GM21528 (cell line): ENCODE results near the gene SLC39A7.

Experiments
- ATAC-seq: cut with Tn5 transposase; IDR thresholded peaks from one replicate; pipeline ENCODE4 v1.9.1; 2021; ENCODE audit warnings: mild to moderate bottlenecking, moderate library complexity; ENCODE audit not compliant: unreplicated experiment, low FRiP score

SLC39A7 gene

DNA sequence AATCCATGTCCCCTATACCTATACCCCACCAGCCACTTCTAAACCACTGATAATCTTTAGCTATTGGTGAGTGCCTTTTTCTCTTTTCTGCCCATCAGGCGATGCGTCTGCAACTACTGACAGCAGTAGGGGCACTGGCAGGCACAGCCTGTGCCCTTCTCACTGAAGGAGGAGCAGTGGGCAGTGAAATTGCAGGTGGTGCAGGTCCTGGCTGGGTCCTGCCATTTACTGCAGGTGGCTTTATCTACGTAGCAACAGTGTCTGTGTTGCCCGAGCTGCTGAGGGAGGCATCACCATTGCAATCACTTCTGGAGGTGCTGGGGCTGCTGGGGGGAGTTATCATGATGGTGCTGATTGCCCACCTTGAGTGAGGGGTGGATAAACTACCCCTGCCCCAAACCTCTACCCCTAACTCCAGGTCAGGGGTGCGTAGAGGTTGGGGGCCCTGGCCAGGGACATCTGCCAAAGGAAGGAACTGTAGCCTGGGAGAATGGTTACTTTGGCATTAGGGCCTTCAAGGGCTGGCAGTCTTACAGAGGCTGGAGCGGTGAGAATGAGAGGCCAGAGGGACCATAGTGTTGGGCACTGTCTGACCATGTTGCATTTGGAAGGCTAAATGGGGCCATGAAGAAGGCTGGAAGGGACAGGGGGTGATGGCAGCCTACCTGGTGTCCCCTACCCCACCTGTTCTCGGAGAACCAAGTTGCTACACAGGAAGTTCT is 2.9 kb downstream of the SLC39A7 start:
- ATAC-seq, result no peak

DNA sequence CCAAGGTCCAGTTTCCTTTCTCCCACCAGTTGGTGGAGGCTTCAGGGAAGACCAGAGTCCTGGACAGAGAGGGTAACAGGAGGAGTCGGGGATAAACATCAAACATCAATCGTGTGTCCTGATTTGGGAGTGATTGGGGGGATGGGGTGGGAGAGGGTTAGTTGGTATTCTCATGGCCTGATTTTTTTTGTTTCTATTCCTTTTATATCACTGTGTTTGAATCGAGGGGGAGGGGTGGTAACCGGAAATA is 3.4 kb downstream of the SLC39A7 start:
- no peak for ATAC-seq

DNA sequence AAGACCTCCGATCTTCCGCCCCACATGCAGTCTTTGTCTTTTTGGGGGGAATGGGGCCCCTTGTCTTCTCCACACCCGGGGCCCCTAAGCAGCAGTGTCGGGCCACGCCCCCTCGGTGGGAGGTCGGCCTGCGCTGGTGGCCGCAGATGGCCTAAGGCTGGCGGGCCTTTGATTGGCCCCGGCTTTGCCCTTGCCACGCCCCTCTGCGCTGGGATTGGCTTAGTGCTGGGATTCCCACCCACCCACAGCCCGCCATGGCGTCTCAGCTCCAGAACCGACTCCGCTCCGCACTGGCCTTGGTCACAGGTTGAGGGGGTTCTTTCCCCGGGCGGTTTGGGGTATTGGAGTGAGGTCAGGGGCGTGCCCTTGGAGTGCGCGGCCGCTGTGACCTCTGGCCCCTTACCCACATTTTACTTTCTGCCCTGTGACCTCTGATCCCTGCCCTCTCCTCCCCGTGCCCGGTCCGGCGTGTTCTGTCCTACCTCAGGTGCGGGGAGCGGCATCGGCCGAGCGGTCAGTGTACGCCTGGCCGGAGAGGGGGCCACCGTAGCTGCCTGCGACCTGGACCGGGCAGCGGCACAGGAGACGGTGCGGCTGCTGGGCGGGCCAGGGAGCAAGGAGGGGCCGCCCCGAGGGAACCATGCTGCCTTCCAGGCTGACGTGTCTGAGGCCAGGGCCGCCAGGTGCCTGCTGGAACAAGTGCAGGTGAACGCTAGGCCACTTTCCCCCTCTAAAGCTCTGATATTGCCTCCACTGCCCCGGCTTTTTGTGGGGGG is 3.9 kb downstream of the SLC39A7 start, which contains the start of gene HSD17B8:
HSD17B8 (plus strand) TSS at position 241 of the 776 bp plus-strand sequence; CDS start at position 255, 14 bp downstream.
- ATAC-seq, result no peak

DNA sequence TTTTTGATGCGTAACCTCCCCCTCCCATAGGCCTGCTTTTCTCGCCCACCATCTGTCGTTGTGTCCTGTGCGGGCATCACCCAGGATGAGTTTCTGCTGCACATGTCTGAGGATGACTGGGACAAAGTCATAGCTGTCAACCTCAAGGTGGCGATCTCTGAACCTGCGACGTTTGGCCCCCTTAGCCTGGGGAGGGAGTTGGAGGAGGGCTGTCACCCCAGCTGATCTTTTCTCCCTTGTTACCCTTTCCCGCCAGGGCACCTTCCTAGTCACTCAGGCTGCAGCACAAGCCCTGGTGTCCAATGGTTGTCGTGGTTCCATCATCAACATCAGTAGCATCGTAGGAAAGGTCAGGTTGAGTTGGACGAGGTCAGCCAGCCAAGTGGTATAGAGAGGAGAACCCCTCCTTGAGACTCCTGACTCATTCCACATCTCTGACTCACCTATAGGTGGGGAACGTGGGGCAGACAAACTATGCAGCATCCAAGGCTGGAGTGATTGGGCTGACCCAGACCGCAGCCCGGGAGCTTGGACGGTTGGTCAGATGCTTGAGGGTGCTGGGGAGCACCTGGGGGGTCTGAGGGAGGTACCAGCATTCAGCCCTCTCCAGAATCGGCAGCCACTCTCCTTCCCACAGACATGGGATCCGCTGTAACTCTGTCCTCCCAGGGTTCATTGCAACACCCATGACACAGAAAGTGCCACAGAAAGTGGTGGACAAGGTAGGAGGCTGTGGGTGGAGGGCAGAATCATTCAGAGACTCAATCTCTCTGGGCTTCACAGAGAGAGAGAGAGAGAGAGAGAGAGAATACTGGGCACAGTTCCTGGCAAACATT is 4.7 kb downstream of the SLC39A7 start:
- ATAC-seq, result no peak

DNA sequence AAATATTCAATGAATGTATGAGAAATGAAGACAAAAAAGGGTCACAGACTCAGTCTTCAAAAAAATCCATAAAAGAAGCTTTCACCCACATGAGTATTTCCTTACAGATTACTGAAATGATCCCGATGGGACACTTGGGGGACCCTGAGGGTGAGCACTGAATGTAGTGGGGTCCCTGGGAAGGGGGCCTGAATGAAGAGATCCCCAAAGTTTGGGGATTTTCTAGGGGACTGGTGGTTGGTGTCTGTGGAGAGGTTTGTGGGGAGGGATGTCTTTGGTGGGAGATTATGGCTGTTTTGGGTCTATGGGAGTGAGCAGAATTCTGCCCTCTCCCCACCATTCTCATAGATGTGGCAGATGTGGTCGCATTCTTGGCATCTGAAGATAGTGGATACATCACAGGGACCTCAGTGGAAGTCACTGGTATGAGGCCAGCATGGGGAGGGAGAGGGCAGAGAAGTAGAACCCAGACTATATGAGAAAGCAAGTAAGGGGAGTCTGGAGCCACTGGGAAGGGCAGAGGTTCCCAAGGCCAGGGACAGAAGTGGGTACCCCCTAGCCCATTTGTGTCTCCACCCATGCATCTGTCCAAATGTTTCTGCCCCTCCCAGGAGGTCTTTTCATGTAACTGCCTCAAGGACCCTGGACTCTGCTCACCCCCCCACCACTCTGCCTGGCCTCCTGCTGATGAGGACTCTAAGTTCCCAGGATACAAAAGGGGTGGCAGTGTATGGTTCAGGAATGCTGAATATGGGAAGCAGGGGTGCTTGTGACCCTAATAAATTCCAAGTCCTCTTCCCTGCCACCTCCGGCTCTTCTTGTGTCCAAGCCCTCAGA is 5.6 kb downstream of the SLC39A7 start:
- ATAC-seq, result no peak

DNA sequence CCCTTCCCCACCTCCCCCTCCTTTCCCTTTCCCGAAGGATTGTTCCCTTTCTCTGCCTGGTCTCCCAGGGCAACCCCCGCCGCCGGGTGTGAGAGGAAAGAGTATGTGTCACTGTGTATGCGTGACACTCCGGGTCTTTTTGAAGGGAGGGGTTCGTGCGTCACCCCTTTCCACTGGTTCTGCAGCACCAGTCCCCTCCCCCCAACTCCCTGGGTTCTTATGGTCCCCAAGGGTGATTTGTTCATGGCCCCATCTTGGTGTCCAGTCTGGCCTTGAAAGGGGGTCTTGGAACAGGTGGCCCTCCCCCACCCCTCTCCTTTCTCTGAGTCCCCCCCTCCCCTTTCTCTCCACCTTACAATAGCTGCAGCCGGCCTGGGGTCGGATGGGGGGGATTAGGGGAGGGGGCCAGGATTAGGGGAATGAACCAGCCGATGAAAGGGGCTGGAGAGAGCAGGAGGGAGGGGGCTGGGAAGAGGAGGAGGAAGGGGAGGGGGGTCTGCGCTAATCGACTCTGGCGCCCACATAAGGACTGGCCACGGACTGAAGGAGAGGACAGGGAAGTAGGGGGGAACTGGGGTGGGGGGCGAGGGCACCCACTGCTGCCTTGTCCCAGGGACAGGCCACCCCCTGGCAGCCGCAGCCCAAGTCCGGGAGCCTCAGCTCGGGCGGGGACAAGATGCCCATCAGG is 6.3 kb downstream of the SLC39A7 start:
- ATAC-seq, result no peak

DNA sequence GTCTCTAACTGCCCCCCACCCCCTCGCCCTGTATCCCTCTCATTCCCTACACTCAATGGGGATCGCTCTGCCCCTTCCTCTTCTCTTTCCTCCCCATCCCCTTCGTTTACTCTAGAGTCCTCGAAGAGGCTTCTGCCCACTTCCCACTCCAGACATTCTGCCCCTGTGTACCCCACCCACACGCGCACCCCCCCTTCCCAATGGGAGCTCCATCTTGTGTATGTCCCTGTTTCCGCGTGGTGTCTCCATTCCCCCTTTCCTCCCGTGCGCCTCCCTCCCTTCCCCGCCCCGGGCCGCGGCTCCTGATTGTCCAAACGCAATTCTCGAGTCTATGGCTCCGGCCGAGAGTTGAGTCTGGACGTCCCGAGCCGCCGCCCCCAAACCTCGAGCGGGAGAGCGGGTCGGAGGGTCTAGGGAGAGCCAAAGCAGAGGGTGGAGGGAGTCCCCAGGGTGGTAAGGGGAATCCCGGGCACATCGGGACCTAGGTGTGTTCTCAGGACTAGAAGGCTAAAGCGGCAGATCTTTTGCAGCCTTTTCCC is 7.0 kb downstream of the SLC39A7 start:
- no peak for ATAC-seq

DNA sequence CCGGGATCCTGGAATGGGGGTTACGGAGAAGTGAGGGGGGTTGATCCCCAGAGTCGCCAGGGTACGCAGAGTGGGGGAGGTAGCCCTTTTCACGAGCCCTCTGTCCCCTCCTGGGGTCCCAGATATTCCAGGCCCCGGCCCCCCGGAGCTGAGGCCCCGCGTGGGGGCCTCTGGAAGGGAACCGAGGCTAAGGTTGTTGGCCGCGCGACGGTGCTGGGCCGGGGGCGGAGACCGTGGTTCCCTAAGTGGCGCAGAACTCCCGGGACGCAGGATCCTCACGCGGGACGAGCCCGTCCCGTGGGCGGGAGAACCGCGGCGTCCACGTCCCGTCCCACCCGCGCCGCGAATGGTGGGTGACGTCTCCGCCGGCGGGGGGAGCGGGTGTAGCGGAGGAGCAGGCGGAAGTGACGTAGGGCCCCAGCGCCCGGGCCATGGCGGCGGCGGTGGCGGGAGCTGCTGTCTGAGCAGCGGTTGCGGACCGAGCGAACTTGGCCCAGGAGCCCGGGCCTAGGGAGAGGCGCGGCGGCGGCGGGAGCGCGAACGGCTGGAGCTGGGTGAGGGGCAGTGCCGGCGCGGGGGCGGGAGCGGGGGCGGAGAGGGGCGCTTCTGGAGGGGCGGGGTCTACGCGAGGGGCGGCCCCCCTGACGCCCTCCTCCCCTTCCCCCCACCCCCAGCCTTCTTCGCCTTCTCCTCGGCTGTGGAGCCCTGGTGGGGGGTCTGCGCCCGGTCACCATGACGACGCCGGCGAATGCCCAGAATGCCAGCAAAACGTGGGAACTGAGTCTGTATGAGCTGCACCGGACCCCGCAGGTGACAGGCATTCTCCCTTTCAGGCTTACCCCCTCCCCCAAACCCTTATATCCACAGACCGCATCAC is 7.7 kb downstream of the SLC39A7 start, which contains the start of gene RING1:
RING1 (plus strand) TSS at position 410 of the 877 bp plus-strand sequence; CDS start at position 733, 323 bp downstream.
- peak; percentile 50 for ATAC-seq

DNA sequence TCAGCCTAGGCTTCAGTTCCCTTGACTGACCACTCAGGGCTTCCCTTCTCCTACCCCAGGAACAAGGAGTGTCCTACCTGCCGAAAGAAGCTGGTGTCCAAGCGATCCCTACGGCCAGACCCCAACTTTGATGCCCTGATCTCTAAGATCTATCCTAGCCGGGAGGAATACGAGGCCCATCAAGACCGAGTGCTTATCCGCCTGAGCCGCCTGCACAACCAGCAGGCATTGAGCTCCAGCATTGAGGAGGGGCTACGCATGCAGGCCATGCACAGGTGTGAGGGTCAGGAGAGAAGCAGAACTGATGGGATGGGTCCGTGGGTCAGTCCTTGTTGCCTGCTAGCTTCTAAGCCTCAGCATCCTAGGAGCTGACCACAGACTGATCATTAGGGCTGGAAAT is 9.2 kb downstream of the SLC39A7 start:
- ATAC-seq, result no peak

DNA sequence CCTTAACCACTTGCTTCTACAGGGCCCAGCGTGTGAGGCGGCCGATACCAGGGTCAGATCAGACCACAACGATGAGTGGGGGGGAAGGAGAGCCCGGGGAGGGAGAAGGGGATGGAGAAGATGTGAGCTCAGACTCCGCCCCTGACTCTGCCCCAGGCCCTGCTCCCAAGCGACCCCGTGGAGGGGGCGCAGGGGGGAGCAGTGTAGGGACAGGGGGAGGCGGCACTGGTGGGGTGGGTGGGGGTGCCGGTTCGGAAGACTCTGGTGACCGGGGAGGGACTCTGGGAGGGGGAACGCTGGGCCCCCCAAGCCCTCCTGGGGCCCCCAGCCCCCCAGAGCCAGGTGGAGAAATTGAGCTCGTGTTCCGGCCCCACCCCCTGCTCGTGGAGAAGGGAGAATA is 10.5 kb downstream of the SLC39A7 start:
- no peak for ATAC-seq

DNA sequence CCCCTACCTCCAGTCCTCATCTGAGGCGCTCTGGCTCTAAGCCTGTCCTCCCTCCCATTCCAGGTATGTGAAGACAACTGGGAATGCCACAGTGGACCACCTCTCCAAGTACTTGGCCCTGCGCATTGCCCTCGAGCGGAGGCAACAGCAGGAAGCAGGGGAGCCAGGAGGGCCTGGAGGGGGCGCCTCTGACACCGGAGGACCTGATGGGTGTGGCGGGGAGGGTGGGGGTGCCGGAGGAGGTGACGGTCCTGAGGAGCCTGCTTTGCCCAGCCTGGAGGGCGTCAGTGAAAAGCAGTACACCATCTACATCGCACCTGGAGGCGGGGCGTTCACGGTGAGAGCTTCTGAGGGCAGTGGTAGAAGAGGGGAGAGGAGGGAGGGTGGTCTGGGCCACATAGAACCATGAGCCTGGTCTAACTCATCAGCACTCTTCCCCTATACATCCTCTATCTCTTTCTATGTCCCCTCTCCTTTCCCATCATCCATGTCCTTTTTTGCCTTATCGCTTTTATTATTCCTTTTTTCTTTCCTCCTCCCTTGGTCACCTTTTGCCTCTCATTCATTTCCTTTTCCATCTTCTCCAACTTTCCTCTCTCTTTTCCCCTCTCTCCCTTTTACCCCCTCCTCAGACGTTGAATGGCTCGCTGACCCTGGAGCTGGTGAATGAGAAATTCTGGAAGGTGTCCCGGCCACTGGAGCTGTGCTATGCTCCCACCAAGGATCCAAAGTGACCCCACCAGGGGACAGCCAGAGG is 11.2 kb downstream of the SLC39A7 start:
- ATAC-seq, result no peak

DNA sequence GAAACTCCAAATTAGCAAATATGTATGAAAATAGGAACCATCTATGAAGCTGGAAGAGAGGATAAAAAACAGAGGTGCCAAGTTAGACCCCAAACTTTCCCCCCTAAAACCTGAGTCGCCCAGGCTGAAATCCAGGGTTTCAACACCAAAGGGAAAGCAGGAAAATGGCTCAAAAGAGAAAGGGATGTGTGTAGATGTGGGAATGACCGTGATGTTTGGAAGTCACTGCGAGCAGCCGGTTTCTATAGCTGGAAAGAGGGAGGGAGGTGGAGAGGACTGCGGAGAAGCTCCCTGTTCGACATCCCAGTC is 12.1 kb downstream of the SLC39A7 start:
- no peak for ATAC-seq

DNA sequence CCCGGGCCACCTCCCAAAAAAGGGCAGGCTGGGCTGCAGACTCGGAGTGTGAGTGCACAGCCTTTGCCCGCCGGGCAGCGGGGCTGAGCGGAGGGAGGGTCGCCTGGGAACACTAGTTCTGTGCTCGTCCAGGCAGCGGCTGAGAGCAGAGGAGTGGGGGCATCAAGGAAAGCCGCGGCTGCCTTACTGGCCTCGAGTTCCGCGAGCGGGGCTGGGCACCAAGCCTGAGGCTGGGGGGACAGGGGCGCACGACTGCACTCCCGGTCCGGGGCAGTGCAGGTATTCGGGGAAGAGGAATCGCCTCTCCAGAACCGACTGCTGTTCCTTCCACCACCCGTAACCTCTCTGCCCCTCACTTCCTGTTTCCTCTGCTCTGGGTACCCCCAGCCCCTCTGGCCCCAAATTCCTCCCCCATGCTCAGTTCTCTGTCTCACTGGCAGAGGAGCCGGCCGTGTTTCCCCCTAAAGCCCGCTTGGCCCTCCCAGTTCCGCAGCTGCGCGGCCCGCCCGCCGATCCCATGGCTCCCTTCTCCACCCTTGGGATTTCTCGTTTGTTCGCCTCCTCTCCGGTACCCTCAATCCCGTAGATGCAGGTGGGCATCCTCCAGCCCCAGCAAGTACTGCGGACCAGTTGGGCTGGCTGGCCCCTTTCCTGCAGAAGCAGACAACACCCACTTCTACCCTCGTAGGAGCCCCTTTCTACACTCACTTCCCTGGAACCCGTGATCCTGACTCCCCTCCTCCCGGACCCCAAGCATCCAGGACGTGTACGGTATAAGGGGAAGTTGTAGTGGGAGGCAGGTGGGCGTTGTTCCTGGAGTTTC is 12.7 kb downstream of the SLC39A7 start:
- no peak for ATAC-seq

DNA sequence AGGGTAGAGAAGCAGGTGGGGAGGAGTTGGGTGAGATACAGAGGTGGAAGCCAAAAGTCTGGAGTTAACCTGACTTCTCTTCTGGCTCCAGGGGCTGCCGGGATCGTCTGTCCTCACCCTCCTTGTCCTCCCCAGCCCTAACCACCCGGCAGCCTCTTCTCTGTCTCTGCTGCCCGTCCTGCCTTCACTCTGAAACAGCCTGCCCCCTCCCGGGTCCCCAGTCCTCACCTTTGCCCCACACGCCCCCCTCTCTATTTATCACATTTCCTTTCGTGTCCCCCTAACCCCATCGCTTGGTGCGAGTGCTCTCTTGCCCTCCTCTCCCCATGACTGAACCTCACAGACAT is 13.3 kb downstream of the SLC39A7 start:
- ATAC-seq, result no peak

DNA sequence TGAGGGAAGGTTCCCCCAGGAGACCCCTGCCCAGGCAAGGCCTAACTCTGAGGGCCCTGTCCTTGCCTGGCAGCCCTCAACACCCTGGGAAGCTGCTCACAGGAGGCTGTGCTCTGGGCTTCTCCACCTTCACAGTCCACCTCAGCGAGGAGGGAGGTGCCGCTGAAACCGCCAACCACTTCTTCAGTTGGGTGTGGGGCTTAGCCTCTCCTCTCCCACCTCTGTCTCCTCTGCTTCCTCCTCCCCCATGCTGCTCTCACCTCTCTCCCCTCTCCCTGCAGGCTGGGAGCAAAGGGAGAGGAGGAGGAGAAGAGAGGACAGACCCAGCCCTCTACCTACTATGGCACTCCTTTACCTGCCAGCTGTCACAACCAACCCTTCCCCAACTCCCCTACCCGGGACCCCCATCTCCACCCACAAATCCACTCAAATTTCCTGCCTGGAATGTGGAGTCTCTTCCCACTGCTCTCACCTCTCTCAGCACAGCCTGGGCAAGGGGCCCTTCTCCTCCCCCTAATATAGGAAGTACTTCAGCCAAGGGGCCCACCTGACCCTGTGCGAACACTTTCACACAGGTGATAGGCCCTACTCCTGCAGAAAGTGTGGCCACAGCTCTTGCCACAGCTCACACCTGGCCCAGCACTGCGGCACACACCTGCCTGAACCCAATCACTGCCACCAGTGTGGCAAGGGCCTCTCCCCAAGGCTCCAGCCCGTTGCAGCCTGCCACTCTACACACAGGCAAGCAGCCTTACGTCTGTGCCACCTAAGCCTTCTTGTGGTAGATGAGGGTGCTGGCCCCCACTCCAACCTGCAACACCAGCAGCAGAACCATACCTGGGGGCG is 14.8 kb downstream of the SLC39A7 start:
- no peak for ATAC-seq

DNA sequence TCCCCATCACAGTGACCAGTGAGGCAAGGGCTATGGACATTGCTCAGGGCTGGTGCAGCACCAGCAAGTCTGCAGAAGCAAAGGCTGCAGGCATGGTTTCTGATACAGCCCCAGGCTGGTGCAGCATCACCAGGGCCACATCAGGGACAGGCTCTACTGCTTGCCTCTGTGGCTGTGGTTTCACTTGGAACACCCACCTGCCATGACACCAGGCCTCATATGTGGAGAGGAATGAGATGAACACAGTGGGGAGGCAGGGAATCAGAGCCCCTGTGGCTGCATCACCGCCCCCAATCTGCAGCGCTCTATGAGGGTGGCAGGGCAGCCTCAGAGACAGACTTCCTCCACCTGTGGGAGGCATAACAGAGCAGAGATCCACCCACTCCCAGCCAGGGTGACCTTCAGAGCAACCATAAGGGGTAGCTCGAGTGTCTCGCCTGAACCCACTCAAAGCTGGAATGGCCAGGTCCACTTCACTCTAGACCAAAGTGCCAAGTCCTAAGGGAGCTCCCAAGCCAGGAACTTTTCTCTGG is 15.5 kb downstream of the SLC39A7 start:
- no peak for ATAC-seq
